ENCODE measurements around the gene DCC.

Gene DCC

DNA sequence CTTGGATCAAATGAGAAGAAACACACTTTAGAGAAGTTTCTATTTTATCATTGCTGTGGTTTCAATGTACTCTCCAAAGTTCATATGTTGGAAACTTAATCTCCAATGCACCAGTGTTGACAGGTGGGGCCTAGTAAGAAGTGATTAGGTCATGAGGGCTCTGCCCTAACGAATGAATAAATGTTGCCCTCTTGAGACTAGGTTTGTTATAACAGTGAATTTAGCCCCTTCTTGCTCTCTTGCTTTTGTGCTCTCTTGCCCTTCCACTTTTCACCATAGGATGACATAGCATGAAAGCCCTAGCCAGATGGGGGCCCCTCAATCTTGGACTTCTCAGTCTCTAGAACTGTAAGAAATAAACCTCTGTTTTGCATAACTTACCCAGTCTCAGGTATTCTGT, 664.8 kb downstream of the DCC start:
- ATAC-seq (no peak), DNase-seq (ENCODE audit: low spot score in 2 of 2) (no peak)
- no peak overlapping the region for H3K4me3 Mint-ChIP-seq
- H3K4me1 Mint-ChIP-seq = no peaks in the 10 kb centered on the region
- H3K36me3 Mint-ChIP-seq = no peaks in the 10 kb centered on the region
- H3K27ac Mint-ChIP-seq = no peak overlapping the region
- H3K9me3 Mint-ChIP-seq = peaks cover 9% of the 10 kb centered on the region

DNA sequence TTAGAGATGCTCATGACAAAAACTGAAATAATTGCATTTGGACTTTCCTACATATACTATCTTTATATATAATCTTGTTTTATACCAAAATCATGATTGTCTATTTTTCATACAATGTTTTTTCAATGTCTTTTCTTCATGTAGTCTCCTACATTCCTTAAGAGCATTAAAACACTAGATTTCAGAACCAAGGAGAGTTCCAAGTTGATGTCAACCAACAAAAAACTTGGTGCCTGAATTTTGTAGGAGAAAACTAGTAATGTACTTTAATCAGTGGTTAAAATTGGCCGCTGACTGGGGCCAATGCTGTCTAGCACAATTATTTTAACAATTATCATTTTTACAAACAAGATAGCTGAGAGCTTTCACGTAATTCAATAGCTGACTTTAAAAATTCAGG, 678.8 kb downstream of the DCC start:
- ATAC-seq (no peak), DNase-seq (ENCODE audit: low spot score in 2 of 2) (no peak)
- H3K4me3 Mint-ChIP-seq = no peak overlapping the region
- no peaks in the 10 kb centered on the region for H3K36me3 Mint-ChIP-seq
- no peak overlapping the region for H3K27ac Mint-ChIP-seq
- H3K4me1 Mint-ChIP-seq = no peaks in the 10 kb centered on the region
- peaks cover 6% of the 10 kb centered on the region for H3K9me3 Mint-ChIP-seq

DNA sequence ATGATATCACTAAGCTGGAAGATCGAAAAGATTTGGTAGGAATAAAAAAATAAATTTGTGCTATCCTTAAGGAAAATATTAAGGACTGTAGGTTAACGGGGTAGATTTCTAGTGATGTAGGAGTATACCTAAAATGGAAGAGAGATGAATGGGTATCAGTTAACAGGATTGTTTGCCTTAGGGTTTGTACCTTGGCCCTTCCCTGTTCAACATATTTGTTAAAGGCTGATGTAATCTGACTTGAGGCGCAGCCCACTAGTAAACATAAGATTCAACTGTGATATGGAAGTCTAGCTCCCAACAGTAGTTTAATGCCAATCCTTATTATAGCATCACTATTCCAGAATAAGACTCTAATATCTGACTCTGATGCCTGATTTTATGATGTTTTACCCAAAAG, 685.2 kb downstream of the DCC start:
- Mint-ChIP-seq H3K4me3 (no peak overlapping the region), H3K4me1 (no peaks in the 10 kb centered on the region), H3K36me3 (no peaks in the 10 kb centered on the region), H3K27ac (no peak overlapping the region), H3K9me3 (peaks cover 14% of the 10 kb centered on the region)
- no peak for DNase-seq (ENCODE audit: low spot score in 2 of 2)
- ATAC-seq = no peak

DNA sequence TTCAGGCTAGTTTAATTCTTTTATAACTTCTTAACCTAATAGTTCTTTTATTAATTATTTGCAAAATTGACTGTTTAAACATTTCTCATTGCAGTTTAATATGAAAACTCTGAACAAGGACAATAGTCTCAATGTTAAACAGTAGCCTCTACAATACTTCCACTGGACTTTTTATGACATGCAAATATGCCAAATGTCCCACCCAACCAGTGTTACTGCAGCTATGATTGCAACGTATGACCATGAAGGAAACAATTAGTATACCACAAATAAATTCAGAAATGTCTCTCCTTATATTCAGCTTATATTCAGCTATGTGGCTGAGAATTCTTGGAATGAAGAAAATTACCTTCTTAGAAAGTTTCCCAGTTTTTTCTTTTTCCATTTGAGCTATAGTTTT, 688.6 kb downstream of the DCC start:
- Mint-ChIP-seq H3K4me3 (no peak overlapping the region), H3K27ac (no peak overlapping the region), H3K9me3 (peaks cover 13% of the 10 kb centered on the region)

DNA sequence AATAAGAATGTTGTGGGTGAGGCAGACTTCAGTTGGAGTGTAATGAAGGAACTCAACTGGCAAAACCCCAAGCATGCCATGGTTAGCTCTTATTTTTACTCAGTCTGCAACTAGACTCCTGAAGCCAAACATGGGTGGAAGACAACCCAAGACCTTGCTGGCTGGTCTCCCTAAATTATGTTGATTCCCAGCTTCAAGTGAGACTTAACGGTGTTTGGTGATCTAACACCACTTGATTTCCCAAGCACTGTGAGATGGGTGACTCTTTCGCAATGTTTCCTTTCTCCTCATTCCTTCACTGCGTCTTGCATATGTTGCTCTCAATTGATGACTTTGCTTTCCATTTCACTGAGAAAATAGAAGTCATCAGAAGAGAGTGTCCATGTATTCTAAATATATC, 693.1 kb downstream of the DCC start:
- ATAC-seq (no peak), DNase-seq (ENCODE audit: low spot score in 2 of 2) (no peak)
- Mint-ChIP-seq H3K36me3 (no peaks in the 10 kb centered on the region), H3K9me3 (peaks cover 5% of the 10 kb centered on the region), H3K27ac (no peak overlapping the region), H3K4me3 (no peak overlapping the region), H3K4me1 (no peaks in the 10 kb centered on the region)

More for the DNA sequence above, 688.6 kb downstream of the DCC start:
- H3K36me3 Mint-ChIP-seq = no peaks in the 10 kb centered on the region
- no peaks in the 10 kb centered on the region for H3K4me1 Mint-ChIP-seq
- no peak for ATAC-seq
- no peak for DNase-seq (ENCODE audit: low spot score in 2 of 2)

DNA sequence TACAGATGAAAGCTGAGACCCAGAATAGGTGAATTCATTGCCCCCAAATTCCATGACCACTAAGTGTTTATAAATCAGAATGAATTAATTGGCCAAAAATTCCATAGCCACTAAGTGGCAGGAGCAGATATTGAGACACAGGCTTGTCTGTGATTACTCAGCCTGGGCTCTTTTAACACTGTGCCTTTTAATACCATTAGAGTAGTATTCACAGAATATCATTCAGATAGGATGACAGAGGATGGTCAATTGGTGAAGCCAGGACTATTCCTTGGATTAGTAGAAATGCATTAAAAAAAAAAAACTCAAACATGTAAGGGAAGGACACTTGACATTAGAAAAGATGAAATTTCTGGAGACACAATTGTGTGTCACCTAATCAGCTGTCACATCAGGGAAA, 698.6 kb downstream of the DCC start:
- H3K36me3 Mint-ChIP-seq = no peaks in the 10 kb centered on the region
- DNase-seq (ENCODE audit: low spot score in 2 of 2) = no peak
- no peak for ATAC-seq
- H3K4me3 Mint-ChIP-seq = no peak overlapping the region
- H3K9me3 Mint-ChIP-seq = no peaks in the 10 kb centered on the region
- H3K4me1 Mint-ChIP-seq = no peaks in the 10 kb centered on the region
- no peak overlapping the region for H3K27ac Mint-ChIP-seq

DNA sequence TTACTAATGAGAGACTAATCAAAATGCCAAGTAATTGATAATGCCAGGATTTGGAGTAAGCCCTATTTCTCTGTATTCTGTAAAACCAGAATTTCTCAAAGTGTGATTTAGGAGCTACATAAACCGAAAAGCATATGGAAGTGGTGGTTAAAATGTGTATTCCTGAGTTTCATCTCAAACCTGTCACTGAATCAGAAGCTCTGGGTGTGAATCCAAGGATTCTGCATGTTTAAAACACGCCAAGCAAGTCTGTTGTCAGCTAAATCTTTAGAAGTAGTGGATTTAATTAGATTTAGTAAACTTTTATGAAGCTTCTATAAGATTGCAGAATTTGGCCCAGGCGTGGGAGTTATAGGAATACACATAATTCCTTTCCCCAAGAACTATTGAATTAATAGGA, 700.3 kb downstream of the DCC start:
- no peak for DNase-seq (ENCODE audit: low spot score in 2 of 2)
- Mint-ChIP-seq H3K27ac (no peak overlapping the region), H3K4me3 (no peak overlapping the region), H3K4me1 (no peaks in the 10 kb centered on the region), H3K36me3 (no peaks in the 10 kb centered on the region), H3K9me3 (peaks cover 6% of the 10 kb centered on the region)
- no peak for ATAC-seq

DNA sequence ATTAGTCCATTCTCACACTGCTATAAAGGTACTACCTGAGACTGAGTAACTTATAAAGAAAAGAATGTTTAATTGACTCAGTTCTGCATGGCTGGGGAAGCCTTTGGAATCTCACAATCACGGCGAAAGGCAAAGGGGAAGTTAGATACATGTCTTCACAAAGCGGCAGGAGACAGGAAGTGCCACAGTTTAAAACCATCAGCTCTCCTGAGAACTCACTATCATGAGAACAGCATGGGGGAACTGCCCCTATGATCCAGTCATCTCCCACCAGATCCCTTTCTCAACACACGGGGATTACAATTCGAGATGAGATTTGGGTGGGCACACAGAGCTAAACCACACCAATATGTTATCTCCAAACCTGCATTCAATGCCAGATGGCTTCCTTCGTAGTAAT, 716.1 kb downstream of the DCC start:
- DNase-seq (ENCODE audit: low spot score in 2 of 2) (no peak), ATAC-seq (no peak)
- Mint-ChIP-seq H3K36me3 (no peaks in the 10 kb centered on the region), H3K27ac (no peak overlapping the region), H3K4me3 (no peak overlapping the region), H3K4me1 (no peaks in the 10 kb centered on the region), H3K9me3 (peaks cover 11% of the 10 kb centered on the region)

DNA sequence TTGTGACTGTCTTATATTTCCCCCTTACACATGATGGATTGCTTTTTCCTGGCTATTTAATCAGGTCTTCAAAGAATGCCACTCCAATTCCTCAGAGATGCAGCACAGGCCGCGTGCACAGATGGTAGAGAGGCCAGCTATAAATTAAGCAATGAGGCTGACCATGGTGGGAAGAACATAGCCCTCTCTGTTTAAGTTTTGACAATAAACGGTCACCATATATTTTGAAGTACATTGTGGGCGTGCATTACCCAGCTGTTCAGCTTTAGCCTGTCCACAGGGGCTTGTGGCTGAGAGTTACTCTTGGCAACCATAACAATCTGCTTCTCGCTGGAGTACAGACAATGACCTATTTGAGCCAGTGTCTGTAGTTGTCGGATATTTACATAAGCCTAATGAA, 730.8 kb downstream of the DCC start:
- Mint-ChIP-seq H3K4me1 (no peaks in the 10 kb centered on the region), H3K36me3 (no peaks in the 10 kb centered on the region), H3K27ac (no peak overlapping the region), H3K4me3 (no peak overlapping the region), H3K9me3 (peaks cover 17% of the 10 kb centered on the region)
- ATAC-seq (no peak), DNase-seq (ENCODE audit: low spot score in 2 of 2) (no peak)

DNA sequence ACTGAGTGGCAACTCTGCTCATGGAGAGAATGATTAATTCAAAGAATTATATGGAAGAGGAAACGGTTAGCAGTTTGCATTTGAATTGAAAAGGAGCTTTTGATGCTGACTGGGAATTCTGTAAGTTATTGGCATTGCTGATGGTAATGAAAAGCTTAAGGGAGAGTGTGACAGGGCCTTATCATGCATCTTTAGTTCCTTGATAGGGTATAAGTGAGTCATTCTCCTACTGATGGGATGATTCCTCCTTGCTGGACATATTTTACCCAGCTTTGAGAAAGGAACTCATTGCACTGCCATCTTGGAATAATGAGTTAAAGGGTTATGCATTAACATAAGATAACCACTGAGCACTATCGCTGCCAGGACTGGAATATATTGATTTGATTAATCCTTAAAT, 740.7 kb downstream of the DCC start:
- Mint-ChIP-seq H3K36me3 (no peaks in the 10 kb centered on the region), H3K27ac (no peak overlapping the region)

DNA sequence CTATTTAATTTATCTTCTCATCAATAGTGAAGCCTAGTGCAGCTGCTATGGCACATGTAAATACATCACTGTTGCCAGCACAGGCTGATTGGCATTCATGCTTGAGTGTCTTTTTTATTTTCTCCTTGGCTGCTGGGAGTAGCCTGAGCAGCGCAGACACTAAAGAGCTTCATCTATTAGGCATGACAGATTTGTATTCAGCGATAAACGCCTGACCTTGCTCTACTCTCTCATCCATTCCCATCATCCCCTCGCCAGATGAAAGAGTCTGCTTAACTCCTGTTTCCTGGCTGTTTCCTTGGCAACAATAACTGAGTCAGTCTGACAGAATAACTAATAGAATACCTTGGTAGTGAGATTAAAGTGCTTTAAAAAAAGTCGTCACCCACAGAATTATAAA, 753.6 kb downstream of the DCC start:
- Mint-ChIP-seq H3K9me3 (peaks cover 8% of the 10 kb centered on the region), H3K4me1 (no peaks in the 10 kb centered on the region), H3K36me3 (no peaks in the 10 kb centered on the region), H3K4me3 (no peak overlapping the region), H3K27ac (no peak overlapping the region)
- ATAC-seq (no peak), DNase-seq (ENCODE audit: low spot score in 2 of 2) (no peak)

More for the DNA sequence above, 740.7 kb downstream of the DCC start:
- ATAC-seq = no peak
- H3K4me1 Mint-ChIP-seq = no peaks in the 10 kb centered on the region
- no peak overlapping the region for H3K4me3 Mint-ChIP-seq
- DNase-seq (ENCODE audit: low spot score in 2 of 2) = no peak
- peaks cover 16% of the 10 kb centered on the region for H3K9me3 Mint-ChIP-seq

DNA sequence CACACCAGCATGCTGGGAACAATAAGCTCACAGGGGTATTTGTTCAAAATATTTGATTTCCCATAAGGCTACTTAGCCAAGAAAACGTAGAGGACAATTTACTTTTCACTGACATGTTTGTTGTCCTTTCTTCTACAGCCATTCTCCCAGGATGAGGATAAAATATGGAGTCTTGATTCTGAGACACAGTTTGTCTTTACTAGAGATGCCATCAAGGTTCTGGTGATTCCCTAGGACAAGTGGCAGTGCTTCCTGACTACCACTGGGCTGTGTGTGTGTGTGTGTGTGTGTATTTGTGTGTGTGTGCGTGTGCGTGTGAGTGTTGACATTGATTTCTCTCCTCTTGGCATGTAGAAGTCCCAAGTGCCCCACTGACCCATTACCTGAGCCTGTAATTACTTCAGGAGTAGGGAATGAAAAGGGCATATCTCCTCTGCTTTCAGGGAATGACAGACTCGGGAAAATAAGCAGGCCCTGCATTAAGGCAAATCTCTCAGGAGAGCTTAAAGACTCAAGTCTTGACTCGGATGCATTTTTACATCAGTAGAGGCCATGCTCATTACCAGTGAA, 761.6 kb downstream of the DCC start:
- DNase-seq (ENCODE audit: low spot score in 2 of 2) (no peak), ATAC-seq (no peak)
- no peaks in the 10 kb centered on the region for H3K4me1 Mint-ChIP-seq
- peaks cover 19% of the 10 kb centered on the region for H3K9me3 Mint-ChIP-seq
- H3K4me3 Mint-ChIP-seq = no peak overlapping the region
- H3K36me3 Mint-ChIP-seq = no peaks in the 10 kb centered on the region
- H3K27ac Mint-ChIP-seq = no peak overlapping the region

DNA sequence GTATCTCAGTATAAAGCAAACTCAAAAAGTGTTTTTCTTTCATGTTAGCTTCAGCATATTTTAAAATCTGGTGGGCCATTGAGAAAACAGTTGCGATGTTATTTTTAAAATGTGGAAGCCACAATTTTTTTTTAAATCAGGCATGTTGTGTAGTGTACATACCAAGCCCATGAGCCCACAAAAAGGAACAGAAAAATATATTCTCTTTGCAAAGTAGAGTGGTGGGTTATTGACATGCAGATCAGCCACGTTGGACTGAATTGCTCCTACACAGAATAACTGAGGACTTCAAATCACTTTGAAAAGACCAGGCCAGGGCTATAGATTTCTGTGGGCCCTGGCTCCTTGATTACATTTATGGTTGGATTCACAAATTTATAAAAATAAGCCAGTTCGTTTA, 774.4 kb downstream of the DCC start:
- no peak for DNase-seq (ENCODE audit: low spot score in 2 of 2)
- H3K4me1 Mint-ChIP-seq = no peaks in the 10 kb centered on the region
- peaks cover 13% of the 10 kb centered on the region for H3K9me3 Mint-ChIP-seq

DNA sequence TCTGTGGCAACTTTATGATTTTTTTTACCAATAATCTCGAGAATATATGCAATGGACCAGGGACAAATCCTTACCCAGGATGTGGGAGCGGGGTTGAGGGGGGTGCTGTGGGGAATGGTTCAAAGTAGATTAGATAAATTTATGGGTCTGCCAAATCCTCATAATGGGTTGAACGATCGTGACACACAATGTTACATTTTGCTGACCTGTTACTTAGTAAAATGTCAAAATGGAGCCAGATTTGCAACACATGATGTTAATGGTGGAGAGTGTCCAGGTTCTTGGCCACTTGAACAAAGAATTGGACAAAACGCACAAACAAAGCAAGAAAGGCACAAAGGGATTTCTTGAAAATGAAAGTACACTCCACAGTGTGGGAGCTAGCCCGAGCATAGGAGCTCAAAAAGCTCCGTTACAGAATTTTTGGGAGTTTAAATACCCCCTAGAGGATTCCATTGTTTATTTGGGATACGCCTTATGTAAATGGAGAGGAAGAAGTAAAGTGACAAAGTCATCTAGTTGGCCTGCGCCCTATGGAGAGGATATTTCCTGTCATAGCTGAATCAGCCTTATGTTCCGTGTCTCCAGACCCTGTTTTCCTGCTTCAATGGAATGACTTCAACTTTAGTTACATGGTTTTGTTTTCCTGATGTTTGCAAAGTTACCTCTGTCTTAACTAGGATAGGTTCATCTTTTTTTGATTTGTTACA, 776.0 kb downstream of the DCC start:
- DNase-seq (ENCODE audit: low spot score in 2 of 2) = no peak
- no peak for ATAC-seq
- Mint-ChIP-seq H3K27ac (no peak overlapping the region), H3K4me1 (no peaks in the 10 kb centered on the region), H3K4me3 (no peak overlapping the region), H3K36me3 (no peaks in the 10 kb centered on the region), H3K9me3 (peaks cover 19% of the 10 kb centered on the region)

More for the DNA sequence above, 774.4 kb downstream of the DCC start:
- Mint-ChIP-seq H3K36me3 (no peaks in the 10 kb centered on the region), H3K4me3 (no peak overlapping the region), H3K27ac (no peak overlapping the region)
- no peak for ATAC-seq

DNA sequence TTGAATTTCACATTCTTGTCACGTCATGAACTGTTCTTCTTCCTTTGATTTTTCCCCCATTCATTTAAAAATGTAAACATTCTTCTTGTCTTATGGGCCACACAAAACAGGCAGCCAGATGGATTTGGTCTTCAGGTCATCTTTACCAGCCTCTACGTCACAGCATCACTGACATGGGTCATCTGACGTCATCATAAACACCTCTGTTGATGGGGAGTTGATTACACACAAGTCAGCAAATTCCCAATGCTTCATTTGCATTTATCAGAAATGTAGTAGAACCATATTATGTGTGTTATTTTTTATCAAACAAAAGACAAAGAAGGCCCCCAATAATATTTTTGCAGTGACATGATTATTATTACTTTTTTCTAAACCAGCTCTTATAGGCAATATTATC, 777.9 kb downstream of the DCC start:
- ATAC-seq (no peak), DNase-seq (ENCODE audit: low spot score in 2 of 2) (no peak)
- H3K27ac Mint-ChIP-seq = no peak overlapping the region
- H3K36me3 Mint-ChIP-seq = no peaks in the 10 kb centered on the region
- no peak overlapping the region for H3K4me3 Mint-ChIP-seq
- H3K9me3 Mint-ChIP-seq = peaks cover 19% of the 10 kb centered on the region
- no peaks in the 10 kb centered on the region for H3K4me1 Mint-ChIP-seq

DNA sequence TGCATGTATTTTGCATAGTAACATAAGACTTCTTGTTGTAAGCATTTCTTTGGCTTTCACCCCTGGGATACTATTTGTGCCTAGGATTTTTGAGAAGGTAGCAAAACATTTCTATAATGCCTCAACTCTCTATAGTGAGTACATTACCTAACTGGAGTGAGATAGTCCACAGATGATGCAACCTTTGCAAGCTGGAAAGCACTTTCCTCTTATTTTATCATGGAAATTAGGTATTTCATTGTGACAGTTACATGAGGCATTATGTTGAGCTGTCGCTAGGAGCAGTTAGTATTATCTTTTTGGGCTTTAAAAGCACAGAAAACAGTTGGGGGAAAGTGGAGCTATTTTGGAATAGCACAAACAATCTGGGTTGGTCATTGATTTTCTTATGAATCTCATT, 786.2 kb downstream of the DCC start:
- no peak for DNase-seq (ENCODE audit: low spot score in 2 of 2)
- H3K4me1 Mint-ChIP-seq = no peaks in the 10 kb centered on the region
- no peak for ATAC-seq
- H3K4me3 Mint-ChIP-seq = no peak overlapping the region
- H3K9me3 Mint-ChIP-seq = peaks cover 6% of the 10 kb centered on the region
- H3K27ac Mint-ChIP-seq = no peak overlapping the region
- no peaks in the 10 kb centered on the region for H3K36me3 Mint-ChIP-seq
